Measurements from ENCODE around the gene ERC1.
"Not testable (repeated sequence)": the region's sequence is repeated elsewhere in the genome, so short reads cannot be mapped to it uniquely, and the experiment has no call there.

ERC1 gene

DNA sequence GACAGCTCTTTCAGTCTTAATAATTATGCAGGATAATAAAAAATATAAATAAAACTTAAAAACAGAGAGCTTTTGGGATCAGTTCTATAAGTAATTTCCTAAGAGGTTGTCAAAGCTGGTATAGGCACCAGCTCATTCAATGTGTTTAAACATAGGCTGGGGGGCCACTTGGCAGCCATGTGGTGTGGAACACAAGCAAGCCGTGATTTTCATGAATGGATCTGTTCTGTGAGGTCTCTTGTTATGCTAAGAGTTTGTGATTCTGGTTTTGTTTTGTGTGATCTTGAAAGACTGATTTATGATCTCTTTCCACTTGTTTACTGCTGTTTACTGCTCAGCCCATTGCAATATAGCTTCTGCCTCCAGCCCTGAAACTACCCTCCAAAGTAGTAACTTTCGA lies 362.4 kb downstream of the ERC1 start:
- Histone ChIP-seq H3K9me2 (ENCODE audit: low read depth, low read length) (no peaks in the 10 kb centered on the region), H3K79me2 (ENCODE audit: insufficient read depth, low read length) (no peaks in the 10 kb centered on the region), H4K20me1 (ENCODE audit: insufficient read depth, low read length) (no peaks in the 10 kb centered on the region), H3K9ac (ENCODE audit: low read length) (no peak overlapping the region), H3K9me3 (ENCODE audit: low read length) (no peaks in the 10 kb centered on the region), H3K4me1 (ENCODE audit: insufficient read depth, low read length, severe bottlenecking) (no peaks in the 10 kb centered on the region), H3F3A (ENCODE audit: insufficient read depth, low read length) (no peaks in the 10 kb centered on the region), H3K27ac (ENCODE audit: low read depth, low read length, poor library complexity, severe bottlenecking) (no peak overlapping the region), H3K27me3 (ENCODE audit: insufficient read depth, low read length) (no peaks in the 10 kb centered on the region), H3K4me3 (ENCODE audit: low read depth, low read length, poor library complexity, severe bottlenecking) (no peak overlapping the region), H2AFZ (ENCODE audit: low read length) (no peak overlapping the region), H3K36me3 (ENCODE audit: insufficient read depth, low read length) (no peaks in the 10 kb centered on the region), H3K4me2 (ENCODE audit: low read length) (no peak overlapping the region)
- TF ChIP-seq, protein P1, sequence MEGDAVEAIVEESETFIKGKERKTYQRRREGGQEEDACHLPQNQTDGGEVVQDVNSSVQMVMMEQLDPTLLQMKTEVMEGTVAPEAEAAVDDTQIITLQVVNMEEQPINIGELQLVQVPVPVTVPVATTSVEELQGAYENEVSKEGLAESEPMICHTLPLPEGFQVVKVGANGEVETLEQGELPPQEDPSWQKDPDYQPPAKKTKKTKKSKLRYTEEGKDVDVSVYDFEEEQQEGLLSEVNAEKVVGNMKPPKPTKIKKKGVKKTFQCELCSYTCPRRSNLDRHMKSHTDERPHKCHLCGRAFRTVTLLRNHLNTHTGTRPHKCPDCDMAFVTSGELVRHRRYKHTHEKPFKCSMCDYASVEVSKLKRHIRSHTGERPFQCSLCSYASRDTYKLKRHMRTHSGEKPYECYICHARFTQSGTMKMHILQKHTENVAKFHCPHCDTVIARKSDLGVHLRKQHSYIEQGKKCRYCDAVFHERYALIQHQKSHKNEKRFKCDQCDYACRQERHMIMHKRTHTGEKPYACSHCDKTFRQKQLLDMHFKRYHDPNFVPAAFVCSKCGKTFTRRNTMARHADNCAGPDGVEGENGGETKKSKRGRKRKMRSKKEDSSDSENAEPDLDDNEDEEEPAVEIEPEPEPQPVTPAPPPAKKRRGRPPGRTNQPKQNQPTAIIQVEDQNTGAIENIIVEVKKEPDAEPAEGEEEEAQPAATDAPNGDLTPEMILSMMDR (IDR thresholded peaks at IDR 0.05; ENCODE audit: low read length) = no peak
- no peak for TF ChIP-seq EZH2 (IDR thresholded peaks at IDR 0.05; ENCODE audit: borderline replicate concordance, low read length)

DNA sequence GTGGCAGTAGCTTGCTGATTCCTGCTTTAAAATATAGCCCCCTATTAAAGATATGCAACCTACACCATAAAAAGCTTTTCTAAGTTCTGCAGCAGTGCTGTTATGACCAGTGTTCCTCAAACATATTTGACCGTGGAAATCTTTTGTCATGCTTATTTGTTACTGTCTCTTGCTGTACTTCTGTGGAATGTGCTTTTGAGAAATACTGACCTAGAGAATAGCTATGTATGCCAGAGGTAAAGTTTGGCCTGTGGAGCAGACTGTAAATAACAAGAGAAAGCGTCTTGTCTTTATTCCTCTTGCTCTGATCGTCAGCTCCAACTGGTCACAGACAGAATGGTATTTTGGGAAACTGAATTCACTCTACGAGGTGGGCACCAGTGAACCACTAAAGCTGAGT lies 364.4 kb downstream of the ERC1 start:
- Histone ChIP-seq H4K20me1 (ENCODE audit: insufficient read depth, low read length) (no peaks in the 10 kb centered on the region), H3K4me3 (ENCODE audit: low read depth, low read length, poor library complexity, severe bottlenecking) (no peak overlapping the region), H3K4me1 (ENCODE audit: insufficient read depth, low read length, severe bottlenecking) (no peaks in the 10 kb centered on the region), H2AFZ (ENCODE audit: low read length) (no peak overlapping the region), H3K79me2 (ENCODE audit: insufficient read depth, low read length) (no peaks in the 10 kb centered on the region), H3K4me2 (ENCODE audit: low read length) (no peak overlapping the region), H3K27me3 (ENCODE audit: insufficient read depth, low read length) (no peaks in the 10 kb centered on the region), H3K9ac (ENCODE audit: low read length) (no peak overlapping the region), H3K9me3 (ENCODE audit: low read length) (no peaks in the 10 kb centered on the region), H3K9me2 (ENCODE audit: low read depth, low read length) (no peaks in the 10 kb centered on the region), H3K27ac (ENCODE audit: low read depth, low read length, poor library complexity, severe bottlenecking) (no peak overlapping the region), H3K36me3 (ENCODE audit: insufficient read depth, low read length) (no peaks in the 10 kb centered on the region; the same call in 1 of the 2 replicates), H3F3A (ENCODE audit: insufficient read depth, low read length) (no peaks in the 10 kb centered on the region)
- TF ChIP-seq, protein P1 (IDR thresholded peaks at IDR 0.05; ENCODE audit: low read length) = no peak
- no peak for TF ChIP-seq EZH2 (IDR thresholded peaks at IDR 0.05; ENCODE audit: borderline replicate concordance, low read length)

DNA sequence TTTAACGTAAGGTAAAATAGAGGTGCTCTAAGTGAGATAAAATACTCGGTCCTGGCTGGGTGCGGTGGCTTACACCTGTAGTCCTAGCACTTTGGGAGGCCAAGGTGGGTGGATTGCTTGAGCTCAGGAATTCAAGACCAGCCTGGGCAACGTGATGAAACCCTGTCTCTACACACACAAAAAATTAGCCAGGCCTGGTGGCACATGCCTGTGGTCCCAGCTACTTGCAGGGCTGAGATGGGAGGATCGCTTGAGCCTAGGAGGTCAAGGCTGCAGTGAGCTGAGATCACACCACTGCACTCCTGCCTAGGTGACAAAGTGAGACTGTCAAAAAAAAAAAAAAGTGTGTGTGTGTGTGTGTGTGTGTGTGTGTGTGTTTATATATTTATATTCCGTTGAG lies 364.8 kb downstream of the ERC1 start:
- not testable (repeated sequence) for H3K27me3 ChIP-seq (ENCODE audit: insufficient read depth, low read length); H3K4me2 ChIP-seq (ENCODE audit: low read length); H4K20me1 ChIP-seq (ENCODE audit: insufficient read depth, low read length); H3K79me2 ChIP-seq (ENCODE audit: insufficient read depth, low read length); H3K9me3 ChIP-seq (ENCODE audit: low read length); H2AFZ ChIP-seq (ENCODE audit: low read length); H3F3A ChIP-seq (ENCODE audit: insufficient read depth, low read length); H3K4me3 ChIP-seq (ENCODE audit: low read depth, low read length, poor library complexity, severe bottlenecking); H3K9ac ChIP-seq (ENCODE audit: low read length); H3K4me1 ChIP-seq (ENCODE audit: insufficient read depth, low read length, severe bottlenecking); H3K27ac ChIP-seq (ENCODE audit: low read depth, low read length, poor library complexity, severe bottlenecking); H3K36me3 ChIP-seq (ENCODE audit: insufficient read depth, low read length); H3K9me2 ChIP-seq (ENCODE audit: low read depth, low read length)

DNA sequence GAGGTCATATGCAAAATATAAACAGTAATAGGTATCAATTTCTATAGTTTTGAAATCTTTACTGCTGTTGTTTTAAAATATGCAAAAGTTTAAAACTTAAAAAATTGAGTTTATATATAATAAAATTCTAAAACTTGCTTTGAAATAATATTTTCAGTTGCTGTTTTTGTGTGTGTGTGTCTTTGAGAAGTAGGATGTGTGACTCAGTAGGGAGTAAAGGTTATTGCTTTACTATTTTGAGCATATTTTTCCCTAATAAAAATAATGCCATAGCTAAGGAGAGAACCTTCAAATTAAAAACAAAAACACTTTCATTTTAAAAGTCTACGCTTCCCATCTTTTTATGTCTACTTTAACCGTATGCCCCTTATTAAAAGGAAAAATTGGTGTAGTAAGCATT lies 365.3 kb downstream of the ERC1 start:
- Histone ChIP-seq H4K20me1 (ENCODE audit: insufficient read depth, low read length) (no peaks in the 10 kb centered on the region), H3K9ac (ENCODE audit: low read length) (no peak overlapping the region), H3F3A (ENCODE audit: insufficient read depth, low read length) (no peaks in the 10 kb centered on the region), H3K79me2 (ENCODE audit: insufficient read depth, low read length) (no peaks in the 10 kb centered on the region), H2AFZ (ENCODE audit: low read length) (no peak overlapping the region), H3K27ac (ENCODE audit: low read depth, low read length, poor library complexity, severe bottlenecking) (no peak overlapping the region), H3K4me2 (ENCODE audit: low read length) (no peak overlapping the region), H3K4me1 (ENCODE audit: insufficient read depth, low read length, severe bottlenecking) (no peaks in the 10 kb centered on the region), H3K9me3 (ENCODE audit: low read length) (no peaks in the 10 kb centered on the region), H3K27me3 (ENCODE audit: insufficient read depth, low read length) (no peaks in the 10 kb centered on the region), H3K9me2 (ENCODE audit: low read depth, low read length) (no peaks in the 10 kb centered on the region), H3K36me3 (ENCODE audit: insufficient read depth, low read length) (no peaks in the 10 kb centered on the region; the same call in 1 of the 2 replicates), H3K4me3 (ENCODE audit: low read depth, low read length, poor library complexity, severe bottlenecking) (no peak overlapping the region)
- TF ChIP-seq, protein P1 (IDR thresholded peaks at IDR 0.05; ENCODE audit: low read length) = no peak
- TF ChIP-seq EZH2 (IDR thresholded peaks at IDR 0.05; ENCODE audit: borderline replicate concordance, low read length) = no peak

Data from OCI-LY1 (cell line).